PC-9 (cell line): ENCODE results near the gene TRIM42. TPM values are rescaled to one million over a fixed set of nuclear protein-coding genes. Genes with fewer than 3 reads are reported as not detected.

Experiments
- BruUV-seq: library from RNA; stranded (reverse); fragments of 400-500 nt; replicated peaks from 2 replicates; lab custom pipeline; 2021; lab: Mats Ljungman, UMichigan
- CTCF ChIA-PET: fragments of 300-600 bp; sonication (Branson Sonifier 250); formaldehyde crosslinking; loops from one replicate; lab custom pipeline; 2022; ENCODE audit warnings: antibody characterized with exemption; lab: Charles Lee
- POLR2A ChIA-PET: fragments of 300-600 bp; sonication (Branson Sonifier 250); formaldehyde crosslinking; loops from one replicate; lab custom pipeline; 2022; ENCODE audit warnings: antibody characterized with exemption; ENCODE audit not compliant: unreplicated experiment; lab: Charles Lee
- DNase-seq, 2 experiments: peaks; one replicate each; pipeline versions ENCODE4 v3.0.0 to v3.0.0-alpha.2; 2015 to 2022; ENCODE audit warnings: mixed read lengths in 1 of 2
- H2AFZ ChIP-seq: fragments of 200-600 bp; sonication (generic); 2 replicates; pipeline ENCODE4 v1.8.1; 2017; ENCODE audit warnings: antibody characterized with exemption
- H3F3A ChIP-seq: fragments of 200-600 bp; sonication (generic); 2 replicates; pipeline ENCODE4 v1.8.1; 2017; ENCODE audit warnings: antibody characterized with exemption, mild to moderate bottlenecking, low read depth; ENCODE audit not compliant: insufficient read depth
- H3K27ac ChIP-seq: fragments of 200-600 bp; sonication (generic); 2 replicates; pipeline ENCODE4 v1.6.1; 2016; ENCODE audit warnings: mixed run types
- H3K27me3 ChIP-seq: fragments of 200-600 bp; sonication (generic); 2 replicates; pipeline ENCODE4 v1.6.1; 2016; ENCODE audit warnings: low read depth, mixed run types; ENCODE audit not compliant: insufficient read depth
- H3K36me3 ChIP-seq: fragments of 200-600 bp; sonication (generic); 2 replicates; pipeline ENCODE4 v1.6.1; 2016; ENCODE audit warnings: low read depth, mixed run types
- H3K4me1 ChIP-seq: fragments of 200-600 bp; sonication (generic); replicated peaks from 2 replicates; pipeline ENCODE4 v1.6.1; 2016; ENCODE audit warnings: mixed run types; ENCODE audit not compliant: insufficient read depth
- H3K4me2 ChIP-seq: fragments of 200-600 bp; sonication (generic); 2 replicates; pipeline ENCODE4 v1.6.1; 2017; ENCODE audit warnings: mixed run types
- H3K4me3 ChIP-seq: fragments of 200-600 bp; sonication (generic); 2 replicates; pipeline ENCODE4 v1.6.1; 2016; ENCODE audit warnings: mixed run types
- H3K79me2 ChIP-seq: fragments of 200-600 bp; sonication (generic); 2 replicates; pipeline ENCODE4 v1.6.1; 2017; ENCODE audit warnings: low read depth, mixed run types
- H3K9me2 ChIP-seq: fragments of 200-600 bp; sonication (generic); 2 replicates; pipeline ENCODE4 v1.8.1; 2017; ENCODE audit warnings: mild to moderate bottlenecking; ENCODE audit not compliant: insufficient read depth
- H3K9me3 ChIP-seq: fragments of 200-600 bp; sonication (generic); 2 replicates; pipeline ENCODE4 v1.8.1; 2016; ENCODE audit warnings: low read depth; ENCODE audit not compliant: insufficient read depth
- H4K20me1 ChIP-seq: fragments of 200-600 bp; sonication (generic); 2 replicates; pipeline ENCODE4 v1.8.1; 2017; ENCODE audit not compliant: insufficient read depth
- EZH2 ChIP-seq: fragments of 200-600 bp; sonication (generic); IDR thresholded peaks from 2 replicates; pipeline ENCODE4 v1.8.0; 2017; ENCODE audit warnings: antibody characterized with exemption, low read depth
- intact Hi-C: fragments of 100-400 bp; cut with micrococcal nuclease; formaldehyde crosslinking; loops from one replicate; pipeline ENCODE4 v1.10.0; 2022; ENCODE audit not compliant: unreplicated experiment
- total RNA-seq: library from RNA; stranded (reverse); gene quantifications from 2 replicates; pipeline ENCODE4 v1.2.3, GENCODE V29; 2021
- TF ChIP-seq, protein P1 (sequence below): fragments of 200-600 bp; sonication (generic); conservative IDR thresholded peaks from 2 replicates; pipeline ENCODE4 v1.6.1; 2017; ENCODE audit warnings: mixed run types, antibody characterized with exemption, mild to moderate bottlenecking, moderate library complexity

The TRIM42 gene
- total RNA-seq, 1 experiment from 2014 or later, result not detected

DNA sequence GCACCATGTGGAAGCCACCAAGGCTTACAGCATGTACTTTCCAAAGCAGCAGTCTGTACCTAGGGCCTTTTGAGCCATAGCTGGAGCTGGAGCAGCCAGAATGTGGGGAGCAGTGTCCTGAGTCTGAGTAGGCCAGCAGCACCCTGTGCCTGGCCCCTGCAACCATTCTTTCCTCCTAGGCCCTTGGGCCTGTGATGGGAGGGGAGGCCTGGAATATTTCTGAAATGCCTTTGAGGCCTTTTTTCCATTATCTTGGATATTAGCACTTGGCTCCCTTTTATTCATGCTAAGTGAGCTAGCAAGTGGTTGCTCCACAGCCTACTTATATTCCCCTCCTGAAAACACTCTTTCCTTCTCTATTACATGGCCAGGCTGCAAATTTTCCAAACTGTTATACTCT lies 28.1 kb downstream of the TRIM42 start:
- H3K4me2 ChIP-seq, result no peak overlapping the region

DNA sequence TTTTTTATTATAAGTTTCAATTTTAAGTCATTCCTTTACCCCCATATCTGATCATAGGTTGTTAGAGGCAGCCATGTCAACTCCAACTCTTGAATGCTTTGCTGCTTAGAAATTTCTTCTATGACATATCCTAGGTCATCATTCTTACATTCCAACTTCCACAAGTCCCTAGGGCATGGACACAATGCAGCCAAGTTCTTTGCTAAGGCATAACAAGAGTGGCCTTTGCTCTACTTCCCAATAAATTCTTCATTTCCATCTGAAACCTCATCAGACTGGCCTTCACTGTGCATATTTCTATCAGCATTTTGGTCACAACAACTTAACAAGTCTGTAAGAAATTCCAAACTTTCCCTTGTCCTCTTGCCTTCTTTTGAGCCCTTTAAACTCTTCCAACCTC lies 28.5 kb downstream of the TRIM42 start:
- no TSS peak for BruUV-seq
- Histone ChIP-seq H3K9me2 (no peaks in the 10 kb centered on the region), H3F3A (no peaks in the 10 kb centered on the region), H3K36me3 (no peaks in the 10 kb centered on the region), H3K4me2 (no peak overlapping the region), H4K20me1 (no peaks in the 10 kb centered on the region), H3K79me2 (no peaks in the 10 kb centered on the region), H3K27ac (no peak overlapping the region), H3K4me3 (no peak overlapping the region), H3K4me1 (0 out of 2 replicates have a peak, but pooled peaks cover 5% of the 10 kb centered on the region), H3K27me3 (no peaks in the 10 kb centered on the region), H3K9me3 (no peaks in the 10 kb centered on the region), H2AFZ (no peak overlapping the region)
- intact Hi-C loops, result no loop called here
- no peak for DNase-seq
- TF ChIP-seq, protein P1, sequence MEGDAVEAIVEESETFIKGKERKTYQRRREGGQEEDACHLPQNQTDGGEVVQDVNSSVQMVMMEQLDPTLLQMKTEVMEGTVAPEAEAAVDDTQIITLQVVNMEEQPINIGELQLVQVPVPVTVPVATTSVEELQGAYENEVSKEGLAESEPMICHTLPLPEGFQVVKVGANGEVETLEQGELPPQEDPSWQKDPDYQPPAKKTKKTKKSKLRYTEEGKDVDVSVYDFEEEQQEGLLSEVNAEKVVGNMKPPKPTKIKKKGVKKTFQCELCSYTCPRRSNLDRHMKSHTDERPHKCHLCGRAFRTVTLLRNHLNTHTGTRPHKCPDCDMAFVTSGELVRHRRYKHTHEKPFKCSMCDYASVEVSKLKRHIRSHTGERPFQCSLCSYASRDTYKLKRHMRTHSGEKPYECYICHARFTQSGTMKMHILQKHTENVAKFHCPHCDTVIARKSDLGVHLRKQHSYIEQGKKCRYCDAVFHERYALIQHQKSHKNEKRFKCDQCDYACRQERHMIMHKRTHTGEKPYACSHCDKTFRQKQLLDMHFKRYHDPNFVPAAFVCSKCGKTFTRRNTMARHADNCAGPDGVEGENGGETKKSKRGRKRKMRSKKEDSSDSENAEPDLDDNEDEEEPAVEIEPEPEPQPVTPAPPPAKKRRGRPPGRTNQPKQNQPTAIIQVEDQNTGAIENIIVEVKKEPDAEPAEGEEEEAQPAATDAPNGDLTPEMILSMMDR, result no peak
- TF ChIP-seq EZH2, result no peak
- ChIA-PET POLR2A (no interaction called here), CTCF (no interaction called here)

More for the DNA sequence above, 28.1 kb downstream of the TRIM42 start:
- 0 out of 2 replicates have a peak, but pooled peaks cover 5% of the 10 kb centered on the region for H3K4me1 ChIP-seq
- no peaks in the 10 kb centered on the region for H3K9me2 ChIP-seq
- H3K36me3 ChIP-seq, result no peaks in the 10 kb centered on the region
- no peak overlapping the region for H3K27ac ChIP-seq
- no peaks in the 10 kb centered on the region for H3K9me3 ChIP-seq
- H4K20me1 ChIP-seq, result no peaks in the 10 kb centered on the region
- no peak overlapping the region for H3K4me3 ChIP-seq
- H3F3A ChIP-seq, result no peaks in the 10 kb centered on the region
- CTCF ChIA-PET, result no interaction called here
- no peak for DNase-seq
- intact Hi-C loops, result no loop called here
- no peaks in the 10 kb centered on the region for H3K27me3 ChIP-seq
- POLR2A ChIA-PET, result no interaction called here
- BruUV-seq, result no TSS peak
- TF ChIP-seq EZH2, result no peak
- TF ChIP-seq, protein P1, result no peak
- no peaks in the 10 kb centered on the region for H3K79me2 ChIP-seq
- H2AFZ ChIP-seq, result no peak overlapping the region

DNA sequence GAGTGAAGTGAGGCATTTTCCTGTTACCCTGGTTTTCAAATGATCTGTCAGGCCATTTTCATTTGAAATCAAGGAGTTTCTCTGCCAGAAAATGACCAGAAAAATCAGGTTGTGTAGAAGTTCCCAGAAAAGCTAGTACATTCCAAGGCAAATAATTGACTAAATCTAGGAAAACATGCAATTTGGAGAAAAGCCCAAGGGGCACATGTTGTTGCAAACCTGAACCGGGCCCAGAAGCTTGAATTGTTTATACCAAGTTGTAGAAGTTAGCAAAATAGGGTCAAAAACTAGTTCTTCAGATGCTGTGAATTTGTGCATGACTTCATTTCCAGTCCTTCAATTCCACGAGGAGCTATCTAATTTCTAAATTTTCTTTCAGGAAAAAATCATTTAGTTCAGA lies 31.0 kb downstream of the TRIM42 start:
- BruUV-seq, result no TSS peak

More for the DNA sequence above, 31.0 kb downstream of the TRIM42 start:
- TF ChIP-seq EZH2, result no peak
- TF ChIP-seq, protein P1, result no peak
- Histone ChIP-seq H3K4me2 (no peak overlapping the region), H3K4me1 (0 out of 2 replicates have a peak, but pooled peaks cover 2% of the 10 kb centered on the region), H3K36me3 (no peaks in the 10 kb centered on the region), H4K20me1 (no peaks in the 10 kb centered on the region), H3K27me3 (no peaks in the 10 kb centered on the region), H3K79me2 (no peaks in the 10 kb centered on the region), H3F3A (no peaks in the 10 kb centered on the region), H3K9me2 (no peaks in the 10 kb centered on the region), H3K9me3 (no peaks in the 10 kb centered on the region), H2AFZ (no peak overlapping the region), H3K27ac (no peak overlapping the region), H3K4me3 (no peak overlapping the region)
- ChIA-PET POLR2A (no interaction called here), CTCF (interaction anchor here (0.6 kb wide), 1 partner anchor 1923 kb away, joined by 17 read pairs; no protein-coding TSS in a partner anchor)
- intact Hi-C loops, result no loop called here
- DNase-seq, result no peak
